NCI-H2107 treated with DMSO at 0.1 percent for 48 hours (cell line): ENCODE results near the gene ADGRV1.
"Not testable (repeated sequence)": the region's sequence is repeated elsewhere in the genome, so short reads cannot be mapped to it uniquely, and the experiment has no call there.

Experiments used
- DNase-seq: peaks from one replicate; lab custom pipeline; 2025; ENCODE audit not compliant: unreplicated experiment; lab: John Stamatoyannopoulos, UW

Gene ADGRV1

GRCh38 chr5:90802474-90803317 lies 244.1 kb downstream of the ADGRV1 start:
- DNase-seq: peak; percentile 16

DNA sequence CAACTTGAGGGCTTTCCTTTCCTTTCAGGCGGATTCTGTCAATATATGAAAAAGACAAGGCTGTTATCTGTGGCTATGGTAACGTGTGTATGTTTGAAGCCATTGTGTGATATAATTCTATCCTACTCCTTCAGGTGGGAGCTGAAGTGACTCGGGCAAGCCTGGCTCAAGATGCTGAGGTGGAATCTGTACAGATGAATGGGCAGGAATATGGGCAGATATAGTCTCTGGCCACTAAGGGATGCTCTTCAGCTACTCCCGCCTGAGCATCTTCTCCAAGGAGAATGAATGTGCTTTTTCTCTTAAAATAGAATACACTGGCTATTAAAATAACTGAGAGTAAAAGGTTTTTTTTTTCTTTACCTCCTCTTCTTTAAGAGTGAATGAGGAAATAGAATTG lies 244.8 kb downstream of the ADGRV1 start:
- no peak for DNase-seq

- DNase-seq: no peak
Observed at GRCh38 chr5:90803876-90804275, 245.3 kb downstream of the ADGRV1 start.

GRCh38 chr5:90807496-90807895 lies 248.9 kb downstream of the ADGRV1 start:
- DNase-seq: no peak

- no peak for DNase-seq
Observed at GRCh38 chr5:90809311-90810056, 250.9 kb downstream of the ADGRV1 start.

- no peak for DNase-seq
Observed at GRCh38 chr5:90810211-90810610, 251.6 kb downstream of the ADGRV1 start.

DNA sequence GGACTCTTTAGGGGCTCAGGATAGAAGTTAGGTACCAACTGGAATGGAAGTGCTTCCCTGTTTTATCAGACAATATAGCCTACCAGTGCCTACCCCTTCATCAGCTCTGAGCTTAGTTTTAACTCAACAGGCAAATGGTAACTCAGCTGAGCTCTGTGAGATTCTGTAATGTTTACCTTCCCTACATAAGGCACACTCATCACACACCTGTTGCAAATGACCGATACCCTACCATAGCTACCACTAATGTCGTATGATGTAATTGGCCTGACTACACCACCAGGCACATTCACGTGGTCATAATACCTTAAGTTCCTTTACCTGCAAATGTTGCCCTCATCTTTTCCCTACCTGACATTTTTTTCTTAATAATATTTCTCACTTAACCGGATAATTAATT lies 254.8 kb downstream of the ADGRV1 start:
- DNase-seq: no peak

GRCh38 chr5:90822062-90822461 lies 263.5 kb downstream of the ADGRV1 start:
- DNase-seq: not testable (repeated sequence)

- no peak for DNase-seq
Observed at GRCh38 chr5:90824436-90824835, 265.8 kb downstream of the ADGRV1 start.

GRCh38 chr5:90830058-90830457 lies 271.5 kb downstream of the ADGRV1 start:
- DNase-seq: no peak

DNA sequence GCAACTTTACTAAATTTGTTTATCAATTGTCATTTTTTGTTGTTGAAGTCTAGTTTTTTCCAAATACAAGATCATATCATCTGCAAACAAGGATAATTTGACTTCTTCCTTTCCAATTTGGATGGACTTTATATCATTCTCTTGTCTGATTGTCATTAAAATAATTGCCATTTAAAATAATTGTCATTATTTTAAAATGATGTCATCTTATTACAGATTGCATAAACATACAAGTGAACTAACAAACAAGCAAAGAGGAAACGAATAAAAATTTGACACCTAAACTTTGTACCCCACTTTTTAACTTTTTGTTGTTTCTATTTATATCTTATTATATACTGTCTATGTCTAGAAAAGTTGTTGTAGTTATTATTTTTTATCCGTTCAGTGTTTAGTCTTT lies 275.2 kb downstream of the ADGRV1 start:
- DNase-seq: no peak

GRCh38 chr5:90834711-90835110 lies 276.1 kb downstream of the ADGRV1 start:
- DNase-seq: no peak

GRCh38 chr5:90843443-90843842 lies 284.8 kb downstream of the ADGRV1 start:
- DNase-seq: no peak

DNA sequence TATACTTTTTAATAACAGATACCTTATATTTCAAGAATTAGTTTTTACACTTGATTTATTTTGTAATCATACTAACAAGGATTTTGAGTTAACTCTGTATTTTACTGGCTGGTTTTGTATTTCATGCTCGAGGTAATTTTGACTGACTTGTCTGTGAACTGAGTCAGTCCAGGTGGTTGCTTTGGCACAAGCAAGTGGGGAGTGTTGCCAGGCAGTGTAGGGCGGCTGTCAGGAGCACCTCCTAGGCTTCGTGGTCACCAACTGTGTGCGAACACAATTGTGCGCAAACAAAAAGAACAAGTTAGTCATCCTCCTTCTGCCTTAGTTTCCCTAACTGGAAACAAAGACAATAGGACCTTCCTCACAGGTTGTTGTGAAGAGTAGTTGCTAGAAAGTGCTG lies 286.3 kb downstream of the ADGRV1 start:
- DNase-seq: no peak

DNA sequence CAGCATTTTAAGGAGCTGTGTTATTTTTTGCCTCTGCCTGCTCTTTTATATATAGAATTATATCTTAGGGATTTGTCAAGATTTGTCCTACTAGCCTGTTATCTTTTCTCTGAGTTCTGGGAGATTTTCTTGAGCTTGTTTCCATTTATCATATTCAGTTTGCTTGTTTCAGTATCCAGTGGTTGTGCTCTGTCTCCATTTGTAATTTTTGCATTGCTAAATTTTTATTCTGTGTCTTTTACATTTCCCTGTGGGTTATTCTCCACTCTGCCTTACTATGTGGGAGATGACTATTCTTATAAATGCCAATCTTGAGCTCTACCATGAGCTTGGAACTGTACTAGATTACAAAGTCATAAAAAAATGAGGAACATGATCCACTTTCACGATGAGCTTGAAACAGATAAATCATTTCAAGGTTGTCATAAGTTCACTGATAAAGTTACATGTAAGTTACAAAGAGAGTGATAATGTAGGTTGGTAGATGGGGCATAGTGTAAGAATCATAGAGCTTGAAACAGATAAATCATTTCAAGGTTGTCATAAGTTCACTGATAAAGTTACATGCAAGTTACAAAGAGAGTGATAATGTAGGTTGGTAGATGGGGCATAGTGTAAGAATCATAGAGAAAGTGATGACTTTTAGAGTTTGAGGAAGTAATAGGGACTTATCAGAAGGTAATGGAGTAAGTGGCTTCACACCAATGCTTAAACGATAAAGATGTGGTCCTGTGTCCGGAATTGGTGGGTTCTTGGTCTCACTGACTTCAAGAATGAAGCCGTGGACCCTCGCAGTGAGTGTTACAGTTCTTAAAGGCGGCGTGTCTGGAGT lies 287.3 kb downstream of the ADGRV1 start:
- no peak for DNase-seq

DNA sequence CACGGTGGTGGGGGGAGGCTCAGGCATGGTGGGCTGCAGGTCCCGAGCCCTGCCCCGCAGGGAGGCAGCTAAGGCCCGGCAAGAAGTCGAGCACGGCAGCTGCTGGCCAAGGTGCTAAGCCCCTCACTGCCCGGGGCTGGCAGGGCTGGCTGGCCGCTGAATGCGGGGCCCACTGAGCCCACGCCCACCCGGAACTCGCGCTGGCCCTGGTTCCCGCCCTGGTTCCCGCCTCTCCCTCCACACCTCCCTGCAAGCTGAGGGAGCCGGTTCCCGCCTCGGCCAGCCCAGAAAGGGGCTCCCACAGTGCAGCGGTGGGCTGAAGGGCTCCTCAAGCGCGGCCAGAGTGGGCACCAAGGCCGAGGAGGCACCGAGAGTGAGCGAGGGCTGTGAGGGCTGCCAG lies 289.0 kb downstream of the ADGRV1 start:
- not testable (repeated sequence) for DNase-seq

DNA sequence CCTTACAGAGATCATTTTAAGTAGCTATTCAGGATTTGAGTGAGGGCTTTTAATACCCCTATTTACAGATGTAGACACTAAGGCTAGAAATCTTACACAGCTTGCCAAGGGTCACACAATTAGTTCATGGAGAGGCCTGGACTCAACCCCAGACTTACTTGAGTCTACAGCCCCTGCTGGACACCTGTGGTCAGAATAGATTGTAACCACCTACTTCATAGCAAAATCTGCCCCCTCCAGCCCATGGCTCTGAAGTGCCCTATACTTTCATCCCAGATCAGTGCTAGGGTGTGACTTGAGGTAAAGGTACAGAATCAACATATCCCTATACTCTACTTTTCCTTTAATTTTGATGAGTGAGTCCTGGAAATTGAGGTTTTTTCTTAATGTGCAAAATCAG lies 291.3 kb downstream of the ADGRV1 start:
- DNase-seq: no peak

DNA sequence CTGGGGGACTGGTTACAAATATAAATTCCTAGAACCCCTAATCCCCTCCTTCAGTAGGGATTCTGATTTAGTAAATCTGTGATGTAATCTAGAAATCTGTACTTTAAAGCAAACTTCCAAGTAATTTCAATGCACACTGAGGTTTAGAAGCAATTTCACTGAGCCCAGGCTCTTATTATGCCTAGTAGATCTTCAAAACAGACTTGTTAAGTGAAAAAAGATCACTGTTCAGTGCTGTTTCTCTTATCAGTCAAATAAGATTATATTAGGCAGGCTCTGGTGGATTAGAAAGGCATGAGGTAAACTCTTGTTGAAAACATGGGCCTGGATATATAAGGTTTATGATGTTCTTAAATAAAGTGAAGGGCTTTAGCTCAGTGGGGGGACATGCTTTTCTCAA lies 293.9 kb downstream of the ADGRV1 start:
- no peak for DNase-seq

- DNase-seq: no peak
Observed at GRCh38 chr5:90853750-90854149, 295.2 kb downstream of the ADGRV1 start.

DNA sequence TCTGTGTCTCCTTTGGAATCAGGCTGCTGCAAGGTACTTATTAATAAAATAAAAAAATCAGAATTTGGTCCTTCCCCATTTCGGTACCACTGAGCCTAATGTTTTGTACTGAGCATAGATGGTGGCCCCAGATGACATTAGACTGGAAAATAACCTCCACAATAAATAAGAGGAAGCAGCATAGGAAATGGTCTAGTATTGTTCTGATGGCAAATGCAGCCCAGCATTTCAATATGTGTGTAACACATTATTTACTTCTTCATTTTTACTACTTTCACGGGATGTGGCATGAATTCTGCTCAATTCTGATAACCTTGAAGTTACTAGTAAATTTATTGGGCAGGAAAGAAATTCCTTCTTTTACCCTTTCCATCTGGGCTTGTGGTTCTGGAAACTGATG lies 295.6 kb downstream of the ADGRV1 start:
- no peak for DNase-seq

- DNase-seq: no peak
Observed at GRCh38 chr5:90855296-90856010, 296.9 kb downstream of the ADGRV1 start.
